IMR-90 (cell line): ENCODE data around the gene DYNLT2. TPM values are rescaled to one million over a fixed set of nuclear protein-coding genes. Genes with fewer than 3 reads are reported as not detected.

Experiments
- CTCF ChIP-seq: conservative IDR thresholded peaks from 2 replicates; pipeline ENCODE4 v1.5.1; 2012; ENCODE audit warnings: mild to moderate bottlenecking, low read depth, low read length, improper control_type of control experiment
- SMC3 ChIP-seq: fragments of 150-350 bp; IDR thresholded peaks from 2 replicates; pipeline ENCODE4 v1.6.1; 2016; ENCODE audit warnings: low read depth, mild to moderate bottlenecking, antibody characterized with exemption, low read length, moderate library complexity
- polyA plus RNA-seq, 3 experiments: library from polyadenylated mRNA; depleted of rRNA; stranded (reverse); fragments of >200 nt; gene quantifications; 2 replicates each; pipeline ENCODE4 v1.2.3, GENCODE V29; 2012; ENCODE audit warnings: low replicate concordance in 1 of 3
- total RNA-seq: library from RNA; depleted of rRNA; stranded (reverse); fragments of >200 nt; gene quantifications from 2 replicates; pipeline ENCODE4 v1.2.3, GENCODE V29; 2012

DYNLT2 gene
- total and polyA plus RNA-seq, 2 of the 4 experiments (the other 2 are of a cell fraction), result 0.36 to 0.44 TPM

GRCh38 chr6:169751242-169752073 lies at the start of gene DYNLT2, which contains the start of gene ERMARD (continued):
- TF ChIP-seq SMC3, result peak; percentile 1; the same call in 1 of the 2 replicates
- TF ChIP-seq CTCF, result peak; percentile 23; the same call in 1 of the 2 replicates
